Glomerular visceral epithelial cell (primary cell): ENCODE measurements around the gene CENPC.
"Not testable (repeated sequence)": the region's sequence is repeated elsewhere in the genome, so short reads cannot be mapped to it uniquely, and the experiment has no call there.

Experiments used
- DNase-seq: peaks from one replicate; pipeline ENCODE4 v3.0.0-alpha.2; 2016; ENCODE audit errors: extremely low spot score

The CENPC gene

GRCh38 chr4:67545199-67546003, at the start of gene CENPC:
CENPC (minus strand) TSS chr4:67545503; CDS start chr4:67545355, 148 bp downstream.
- DNase-seq: peak; percentile 98

DNA sequence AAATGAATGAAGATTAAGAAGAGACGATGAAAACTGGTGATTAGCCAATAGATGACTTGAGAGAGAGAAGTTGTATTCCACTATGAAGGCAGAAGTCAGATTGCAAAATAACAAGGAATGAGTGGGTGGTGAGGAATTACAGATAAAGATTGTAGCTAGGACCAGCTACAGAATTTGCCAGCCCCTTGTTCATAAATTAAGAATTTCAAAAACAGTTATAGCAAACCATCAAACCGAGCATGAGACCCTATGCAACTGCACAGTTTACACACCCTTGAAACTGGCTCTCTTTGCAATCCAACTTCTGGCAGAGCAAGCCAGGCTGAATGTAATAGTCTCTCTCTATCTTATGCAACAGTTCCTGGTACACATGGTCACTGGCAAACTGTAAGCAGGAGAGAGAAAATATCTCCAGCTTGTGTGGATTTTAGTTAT, 48.5 kb upstream of the CENPC start:
- no peak for DNase-seq

- no peak for DNase-seq
Observed at GRCh38 chr4:67587156-67587555, 41.9 kb upstream of the CENPC start.

DNA sequence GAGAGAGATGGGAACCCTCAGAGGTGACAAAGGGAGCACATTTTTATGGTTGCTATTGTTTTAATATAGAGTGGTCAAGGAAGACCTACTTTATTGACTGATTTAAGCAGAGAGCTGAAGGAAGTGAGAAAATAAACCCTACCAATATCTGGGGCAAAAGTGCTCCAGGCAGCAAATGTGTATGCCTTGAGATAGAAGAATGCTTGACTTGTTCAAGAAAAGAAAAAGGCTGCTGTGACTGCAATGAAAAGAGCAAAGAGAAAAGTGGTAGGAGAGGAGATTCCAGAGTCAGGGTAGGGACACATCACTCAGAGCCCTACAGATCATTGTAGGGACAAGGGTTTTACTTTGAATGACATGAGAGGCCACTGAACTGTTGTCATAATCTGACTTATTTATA, 39.2 kb upstream of the CENPC start:
- DNase-seq: no peak

DNA sequence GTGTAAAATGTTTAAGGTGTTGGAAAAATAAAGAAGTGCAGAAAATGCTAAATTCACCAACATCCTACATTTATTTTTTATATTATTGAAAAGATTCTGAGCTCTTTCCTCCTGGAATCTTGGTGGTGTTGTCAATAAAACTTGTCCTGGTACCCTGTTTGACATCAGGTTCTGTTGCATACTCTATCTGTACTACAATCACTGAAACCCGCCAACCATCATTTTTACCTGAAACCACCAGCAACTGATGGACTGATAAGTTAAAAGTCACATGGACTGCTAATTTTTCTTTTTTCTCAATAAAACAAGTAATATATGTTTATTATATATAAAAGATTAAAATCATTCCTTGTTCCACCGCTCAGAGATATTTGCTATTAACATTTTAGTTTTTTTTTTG, 36.6 kb upstream of the CENPC start:
- no peak for DNase-seq

GRCh38 chr4:67581208-67581857, 36.0 kb upstream of the CENPC start:
- DNase-seq: no peak

- DNase-seq: no peak
Observed at GRCh38 chr4:67580577-67580976, 35.3 kb upstream of the CENPC start.

GRCh38 chr4:67576538-67576937, 31.2 kb upstream of the CENPC start:
- DNase-seq: no peak

DNA sequence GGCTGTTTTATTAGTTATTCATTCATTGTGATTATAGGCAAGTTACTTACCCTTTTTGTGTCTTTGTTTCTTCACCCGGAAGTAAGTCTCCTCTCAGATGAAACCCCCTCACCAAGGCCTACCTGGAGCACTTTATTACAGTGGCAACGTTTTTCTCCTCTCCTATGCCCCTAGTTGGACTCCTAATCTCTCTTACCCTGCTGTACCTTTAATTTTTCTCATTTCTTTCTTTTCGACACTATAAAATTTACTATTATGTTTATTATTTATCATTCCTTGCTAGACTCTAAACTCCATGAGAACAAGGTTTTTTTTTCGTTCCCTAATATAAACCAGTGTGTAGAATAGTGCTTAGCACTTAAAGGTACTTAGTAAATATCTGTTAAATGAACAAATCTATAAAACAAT, 30.8 kb upstream of the CENPC start:
- DNase-seq: no peak

DNA sequence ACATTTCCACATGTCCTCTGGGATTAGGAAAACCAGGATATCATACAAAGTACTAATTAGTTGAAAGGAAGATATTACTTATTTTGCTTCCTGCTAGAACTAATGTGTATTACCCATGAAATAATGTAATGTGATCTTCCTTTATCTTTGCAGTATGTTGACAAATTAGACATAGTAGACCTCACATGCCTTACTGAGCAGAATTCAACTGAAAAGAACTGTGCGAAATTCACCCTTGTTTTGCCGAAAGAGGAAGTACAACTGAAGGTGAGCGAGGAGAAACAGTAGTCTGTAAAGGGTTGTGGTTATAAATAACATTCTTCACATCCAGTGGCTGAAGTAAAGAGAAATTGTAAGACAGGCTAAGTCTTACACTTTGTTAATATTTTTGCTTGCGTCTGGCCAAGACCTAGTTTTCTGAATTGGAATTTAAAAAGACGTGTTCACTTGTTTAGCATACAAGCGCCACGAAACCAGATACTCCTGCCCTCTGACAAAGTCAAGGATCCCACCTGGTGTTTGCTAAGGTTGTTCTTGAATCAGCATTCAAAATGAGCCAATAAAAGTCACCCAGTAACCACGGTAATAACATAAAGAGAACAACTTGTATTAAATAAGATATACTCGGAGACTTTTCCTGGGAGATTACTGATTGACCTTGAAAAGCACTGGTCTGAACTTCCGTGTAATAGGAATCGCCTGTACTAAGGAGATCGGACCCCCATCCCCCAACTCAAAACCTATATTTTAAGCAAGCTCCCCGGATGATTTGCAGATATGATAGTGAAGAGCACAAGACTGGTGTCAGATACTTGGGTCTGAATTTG, 30.1 kb upstream of the CENPC start:
- DNase-seq: peak; percentile 10

GRCh38 chr4:67573193-67573592, 27.9 kb upstream of the CENPC start:
- DNase-seq: no peak

GRCh38 chr4:67571975-67572374, 26.7 kb upstream of the CENPC start:
- no peak for DNase-seq

- DNase-seq: no peak
Observed at GRCh38 chr4:67570537-67570936, 25.2 kb upstream of the CENPC start.

DNA sequence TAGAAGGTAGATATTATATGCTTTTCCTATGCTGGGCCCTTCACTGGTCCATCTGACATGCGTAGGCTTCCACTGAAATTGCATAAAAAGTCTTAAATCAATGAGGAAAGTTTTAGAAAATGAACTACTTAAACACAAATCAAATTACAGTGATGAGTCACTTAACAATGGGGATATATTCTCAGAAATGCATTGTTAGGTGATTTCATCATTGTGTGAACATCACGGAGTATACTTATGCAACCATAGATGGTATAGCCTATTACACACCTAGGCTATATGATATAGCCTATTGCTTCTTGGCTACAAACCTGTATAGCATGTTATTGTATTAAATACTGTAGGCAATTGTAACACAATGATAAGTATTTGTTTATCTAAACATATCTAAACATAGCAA, 23.5 kb upstream of the CENPC start:
- no peak for DNase-seq

DNA sequence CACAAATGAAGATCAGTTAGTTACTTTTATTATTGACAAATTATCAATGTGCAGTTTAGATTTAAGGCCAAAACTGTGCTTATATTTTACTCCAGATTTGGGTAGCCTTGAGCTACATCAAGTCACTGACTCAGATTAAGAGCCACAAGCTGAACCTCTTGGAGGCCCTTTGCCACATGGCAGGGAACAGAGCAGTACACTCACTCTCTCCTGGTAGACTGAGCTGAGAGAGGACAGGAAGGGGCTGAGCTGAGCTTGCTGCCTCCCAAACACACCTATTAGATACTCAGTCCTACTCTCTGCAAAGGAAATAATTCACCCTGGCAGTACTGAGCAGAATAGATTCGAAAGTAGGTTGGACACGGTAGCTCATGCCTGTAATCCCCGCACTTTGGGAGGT, 21.0 kb upstream of the CENPC start:
- no peak for DNase-seq

GRCh38 chr4:67565284-67565683, 20.0 kb upstream of the CENPC start:
- DNase-seq: no peak

DNA sequence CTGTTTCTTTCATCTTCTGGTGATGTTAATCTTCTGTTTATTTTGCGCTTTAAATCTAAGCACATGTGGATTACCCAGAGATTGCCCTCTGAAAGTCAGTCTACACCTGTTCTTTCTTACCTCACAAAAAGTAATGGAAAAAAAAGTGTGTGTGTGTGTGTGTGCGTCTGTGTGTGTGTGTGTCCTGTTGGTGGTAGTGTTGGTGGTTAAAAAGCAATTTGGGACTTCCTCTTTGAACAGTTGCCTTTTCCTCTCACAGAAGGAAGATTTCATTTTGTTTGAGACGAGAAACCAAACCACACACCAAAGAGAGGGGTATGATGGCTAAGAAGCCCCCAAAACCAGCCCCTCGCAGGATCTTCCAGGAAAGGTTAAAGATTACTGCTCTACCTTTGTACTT, 13.2 kb upstream of the CENPC start, which contains the start of gene STAP1:
Gene STAP1 (plus strand): TSS at position 235 of the 400 bp plus-strand sequence. CDS start 83 bp downstream, at position 318.
- DNase-seq: no peak

DNA sequence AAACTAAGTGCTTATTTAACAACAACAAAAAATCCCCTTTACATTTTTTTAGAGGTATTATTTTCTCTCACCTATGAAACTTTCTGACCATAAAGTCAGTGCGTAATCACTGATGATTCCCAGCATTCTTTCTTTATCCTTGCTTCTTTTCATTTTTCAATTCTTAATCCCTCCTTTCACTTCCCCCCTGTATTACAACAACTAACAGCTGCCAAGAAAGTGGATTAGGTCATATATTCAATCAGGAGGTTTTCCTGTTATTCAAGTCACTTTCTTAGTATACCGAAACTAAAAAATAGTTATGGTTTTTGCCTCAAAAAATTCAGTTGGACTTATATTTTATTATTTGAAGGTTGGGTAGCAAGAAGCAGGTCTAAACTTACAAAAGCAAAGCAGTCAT, 11.1 kb upstream of the CENPC start:
- no peak for DNase-seq

DNA sequence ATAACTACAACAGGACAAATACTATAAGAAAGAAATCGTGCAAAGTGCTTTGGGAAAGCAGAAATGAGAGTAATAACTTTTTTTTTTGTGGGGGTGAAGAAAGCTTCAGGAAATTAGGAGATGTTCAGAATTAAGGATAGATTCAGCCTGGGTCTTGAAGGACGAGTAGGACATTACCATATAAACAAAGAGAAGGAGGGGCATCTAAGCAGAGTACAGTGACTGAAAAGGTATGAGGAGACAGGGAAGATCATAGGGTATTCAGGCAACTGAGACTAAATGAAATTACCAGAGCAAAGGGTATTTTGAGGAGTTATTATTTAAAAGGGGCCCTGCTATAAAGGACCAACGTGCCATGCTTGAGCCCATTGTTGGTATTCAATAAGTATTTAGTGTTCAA, 10.1 kb upstream of the CENPC start:
- no peak for DNase-seq

DNA sequence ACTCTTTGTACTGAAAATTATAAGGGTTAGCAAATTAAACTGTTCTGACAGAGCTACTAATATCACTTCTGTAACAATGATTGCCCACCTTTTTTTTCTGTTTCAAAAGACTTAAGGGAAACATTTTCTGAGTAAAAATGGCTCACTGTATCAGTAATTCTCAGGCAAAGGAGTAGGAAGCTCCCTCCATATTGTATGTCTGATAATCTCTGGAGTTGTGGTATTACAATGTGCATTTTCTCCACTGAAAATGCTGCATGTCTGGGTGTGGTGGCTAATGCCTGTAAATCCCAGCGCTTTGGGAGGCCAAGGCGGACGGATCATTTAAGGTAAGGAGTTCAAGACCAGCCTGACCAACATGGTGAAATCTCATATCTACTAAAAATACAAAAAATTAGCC, 8.8 kb upstream of the CENPC start:
- no peak for DNase-seq

GRCh38 chr4:67552146-67552792, 7.0 kb upstream of the CENPC start:
- DNase-seq: not testable (repeated sequence)

DNA sequence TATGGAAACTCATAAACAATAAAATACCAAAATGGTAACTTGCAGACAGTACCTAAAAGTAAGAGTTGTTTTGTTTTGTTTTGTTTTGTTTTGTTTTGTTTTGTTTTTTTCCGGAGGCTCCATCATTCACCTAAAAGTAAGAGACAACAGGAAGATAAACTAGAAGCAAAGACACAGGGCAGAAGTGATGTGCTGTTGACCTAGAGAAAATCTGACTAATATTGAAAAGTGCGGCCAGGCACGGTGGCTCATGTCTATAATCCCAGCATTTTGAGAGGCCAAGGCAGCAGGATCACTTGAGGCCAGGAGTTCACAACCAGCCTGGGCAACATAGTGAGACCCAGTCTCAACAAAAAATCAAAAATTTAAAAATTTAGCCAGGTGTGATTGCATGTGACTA, 5.6 kb upstream of the CENPC start:
- DNase-seq: no peak
